ENCODE data around the gene POC1B. TPM values are rescaled to one million over a fixed set of nuclear protein-coding genes. Genes with fewer than 3 reads are reported as not detected.
A peak's percentile ranks its signal among the peaks of the same experiment; 100 is the strongest.

POC1B gene
- total RNA-seq, 1 experiment from 2014 or later = 25.0 TPM

DNA sequence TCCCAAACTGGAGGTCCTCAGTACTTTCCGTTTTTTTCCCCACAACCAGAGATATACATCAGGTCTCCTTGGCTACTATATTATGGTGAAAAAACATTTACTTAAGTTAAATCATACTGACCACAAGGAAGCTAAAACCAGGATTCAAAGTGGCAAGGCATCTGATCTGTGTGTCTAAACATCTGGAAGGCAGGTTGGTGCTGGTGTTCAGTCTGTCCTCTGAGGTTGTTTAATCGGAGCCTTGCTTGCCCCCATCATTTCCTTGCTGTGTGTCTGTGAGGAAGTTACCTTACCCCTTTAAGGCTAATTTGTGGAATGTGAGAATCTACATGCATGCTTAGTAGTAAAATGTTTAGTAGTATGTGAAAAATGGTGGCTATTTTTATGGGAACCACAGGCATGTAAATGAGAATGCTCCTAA is 76.9 kb downstream of the POC1B start:
- Histone ChIP-seq H3K9ac (ENCODE audit: low read length) (no peak overlapping the region), H3K4me1 (ENCODE audit: insufficient read depth, low read length) (peaks cover 13% of the 10 kb centered on the region), H3K9me2 (replicated peaks; ENCODE audit: low read length) (no peaks in the 10 kb centered on the region), H3K27ac (ENCODE audit: low read length) (no peak overlapping the region), H3K79me2 (ENCODE audit: low read length) (no peaks in the 10 kb centered on the region), H3K36me3 (ENCODE audit: low read depth, low read length) (no peaks in the 10 kb centered on the region), H3F3A (ENCODE audit: low read length, unreplicated experiment) (no peaks in the 10 kb centered on the region), H3K9me3 (ENCODE audit: low read length) (no peaks in the 10 kb centered on the region), H3K27me3 (ENCODE audit: low read length) (no peaks in the 10 kb centered on the region), H3K4me2 (ENCODE audit: low read length) (no peak overlapping the region), H2AFZ (ENCODE audit: low read length) (no peak overlapping the region), H4K20me1 (ENCODE audit: low read length) (no peaks in the 10 kb centered on the region), H3K4me3 (ENCODE audit: low read length) (no peak overlapping the region)
- BruUV-seq (replicated peaks) = no TSS peak
- DNase-seq (peak; percentile 23), ATAC-seq (no peak; the same call in 1 of the 2 replicates)
- intact Hi-C loops (cut with micrococcal nuclease) = no loop called here
- ChIA-PET POLR2A (ENCODE audit: unreplicated experiment) (no interaction called here), CTCF (no interaction called here)
- TF ChIP-seq EZH2phosphoT487 (IDR thresholded peaks at IDR 0.05; ENCODE audit: borderline replicate concordance, low read length) = no peak
- no peak for TF ChIP-seq EZH2 (IDR thresholded peaks at IDR 0.05; ENCODE audit: low read length, unreplicated experiment)

DNA sequence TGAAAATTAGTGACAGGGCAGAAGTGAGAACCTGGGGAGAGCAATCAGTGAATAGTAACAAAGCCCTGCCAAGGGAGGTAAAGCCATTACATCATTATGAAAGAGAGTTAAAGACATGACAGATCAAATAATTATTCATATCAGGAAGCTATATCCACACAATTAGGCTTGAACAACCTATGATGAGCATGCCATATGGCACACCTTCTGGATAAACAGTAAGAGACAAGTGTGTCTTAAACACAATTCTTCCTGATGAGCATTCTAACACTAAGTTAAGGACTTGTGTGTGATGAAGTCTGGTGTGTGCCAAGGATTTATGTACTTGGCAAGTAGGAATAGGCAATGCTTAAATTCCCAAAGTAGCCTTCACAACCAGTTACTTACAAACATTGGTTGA is 77.3 kb downstream of the POC1B start:
- DNase-seq (no peak), ATAC-seq (no peak)
- ChIA-PET CTCF (no interaction called here), POLR2A (ENCODE audit: unreplicated experiment) (no interaction called here)
- Histone ChIP-seq H3K4me2 (ENCODE audit: low read length) (no peak overlapping the region), H3K4me3 (ENCODE audit: low read length) (no peak overlapping the region), H4K20me1 (ENCODE audit: low read length) (no peaks in the 10 kb centered on the region), H2AFZ (ENCODE audit: low read length) (no peak overlapping the region), H3F3A (ENCODE audit: low read length, unreplicated experiment) (no peaks in the 10 kb centered on the region), H3K9me2 (replicated peaks; ENCODE audit: low read length) (no peaks in the 10 kb centered on the region), H3K79me2 (ENCODE audit: low read length) (no peaks in the 10 kb centered on the region), H3K9ac (ENCODE audit: low read length) (no peak overlapping the region), H3K36me3 (ENCODE audit: low read depth, low read length) (no peaks in the 10 kb centered on the region), H3K27ac (ENCODE audit: low read length) (no peak overlapping the region), H3K27me3 (ENCODE audit: low read length) (no peaks in the 10 kb centered on the region), H3K9me3 (ENCODE audit: low read length) (no peaks in the 10 kb centered on the region), H3K4me1 (ENCODE audit: insufficient read depth, low read length) (peaks cover 13% of the 10 kb centered on the region)
- intact Hi-C loops (cut with micrococcal nuclease) = no loop called here
- BruUV-seq (replicated peaks) = TSS peak; percentile 47
- TF ChIP-seq EZH2phosphoT487 (IDR thresholded peaks at IDR 0.05; ENCODE audit: borderline replicate concordance, low read length) (no peak), CTCF (conservative IDR thresholded peaks at IDR 0.05; ENCODE audit: low read depth, low read length) (no peak), EZH2 (IDR thresholded peaks at IDR 0.05; ENCODE audit: low read length, unreplicated experiment) (no peak)

GRCh38 chr12:89439941-89440340 is 85.9 kb downstream of the POC1B start:
- Histone ChIP-seq H3K9me2 (replicated peaks; ENCODE audit: low read length) (no peaks in the 10 kb centered on the region), H3K4me2 (ENCODE audit: low read length) (no peak overlapping the region), H3F3A (ENCODE audit: low read length, unreplicated experiment) (no peaks in the 10 kb centered on the region), H3K36me3 (ENCODE audit: low read depth, low read length) (no peaks in the 10 kb centered on the region), H4K20me1 (ENCODE audit: low read length) (no peaks in the 10 kb centered on the region), H3K4me1 (ENCODE audit: insufficient read depth, low read length) (peaks cover 6% of the 10 kb centered on the region; the same call in 1 of the 2 replicates), H3K4me3 (ENCODE audit: low read length) (no peak overlapping the region), H3K9ac (ENCODE audit: low read length) (no peak overlapping the region), H2AFZ (ENCODE audit: low read length) (no peak overlapping the region), H3K27ac (ENCODE audit: low read length) (no peak overlapping the region), H3K9me3 (ENCODE audit: low read length) (no peaks in the 10 kb centered on the region), H3K27me3 (ENCODE audit: low read length) (no peaks in the 10 kb centered on the region), H3K79me2 (ENCODE audit: low read length) (no peaks in the 10 kb centered on the region)
- TF ChIP-seq CTCF (conservative IDR thresholded peaks at IDR 0.05; ENCODE audit: low read depth, low read length) = no peak
- no peak for TF ChIP-seq EZH2phosphoT487 (IDR thresholded peaks at IDR 0.05; ENCODE audit: borderline replicate concordance, low read length)
- TF ChIP-seq EZH2 (IDR thresholded peaks at IDR 0.05; ENCODE audit: low read length, unreplicated experiment) = no peak
- ChIA-PET CTCF (no interaction called here), POLR2A (ENCODE audit: unreplicated experiment) (interaction anchor here (0.6 kb wide), 1 partner anchor 9 kb away, joined by 3 read pairs; no protein-coding TSS in a partner anchor)
- DNase-seq (peak; percentile 31), ATAC-seq (no peak)
- no TSS peak for BruUV-seq (replicated peaks)
- intact Hi-C loops (cut with micrococcal nuclease) = no loop called here

Data from PC-3 (cell line).